ENCODE results near the gene TCF7L1. TPM values are rescaled to one million over a fixed set of nuclear protein-coding genes. Genes with fewer than 3 reads are reported as not detected.

Gene TCF7L1
- total RNA-seq, 2 experiments from 2014 or later = 0.07 TPM; not detected in 1

DNA sequence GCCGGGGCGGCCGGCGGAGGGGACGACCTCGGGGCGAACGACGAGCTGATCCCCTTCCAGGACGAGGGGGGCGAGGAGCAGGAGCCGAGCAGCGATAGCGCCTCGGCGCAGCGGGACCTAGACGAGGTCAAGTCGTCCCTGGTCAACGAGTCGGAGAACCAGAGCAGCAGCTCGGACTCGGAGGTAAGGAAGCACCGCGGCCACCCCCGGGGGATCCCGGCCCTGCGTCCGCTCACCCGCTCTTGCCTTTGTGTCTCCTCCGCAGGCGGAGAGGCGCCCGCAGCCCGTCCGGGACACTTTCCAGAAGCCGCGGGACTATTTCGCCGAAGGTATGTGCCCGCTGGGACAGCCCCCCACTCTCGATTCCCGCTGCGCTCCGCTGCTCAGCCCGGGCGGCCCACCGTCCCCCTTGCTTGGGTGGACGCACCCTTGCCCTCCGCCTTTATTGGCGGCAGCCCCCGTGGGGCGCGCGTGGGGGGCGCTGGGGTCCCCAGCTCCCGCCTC is 611 bp downstream of the TCF7L1 start:
- no peak for ATAC-seq
- intact Hi-C loops (cut with DNase I, micrococcal nuclease) = loop anchor here (2.0 to 5.0 kb wide), 3 partner anchors 153 to 207 kb away; no protein-coding TSS in a partner anchor
- H3K27me3 Mint-ChIP-seq = peaks cover 49% of the 10 kb centered on the region
- CTCF ChIA-PET = interaction anchor here (0.5 to 0.8 kb wide), 2 partner anchors 11 to 151 kb away, joined by 3 to 4 read pairs; no protein-coding TSS in a partner anchor
- peak overlapping the region; percentile 35 for H3K4me3 Mint-ChIP-seq
- H3K27ac Mint-ChIP-seq = no peak overlapping the region
- DNase-seq = peak; percentile 32
- no peaks in the 10 kb centered on the region for H3K36me3 Mint-ChIP-seq (ENCODE audit: low read depth)
- POLR2A ChIA-PET = no interaction called here
- H3K9me3 Mint-ChIP-seq (ENCODE audit: low read depth) = no peaks in the 10 kb centered on the region
- peaks cover 9% of the 10 kb centered on the region for H3K4me1 Mint-ChIP-seq

DNA sequence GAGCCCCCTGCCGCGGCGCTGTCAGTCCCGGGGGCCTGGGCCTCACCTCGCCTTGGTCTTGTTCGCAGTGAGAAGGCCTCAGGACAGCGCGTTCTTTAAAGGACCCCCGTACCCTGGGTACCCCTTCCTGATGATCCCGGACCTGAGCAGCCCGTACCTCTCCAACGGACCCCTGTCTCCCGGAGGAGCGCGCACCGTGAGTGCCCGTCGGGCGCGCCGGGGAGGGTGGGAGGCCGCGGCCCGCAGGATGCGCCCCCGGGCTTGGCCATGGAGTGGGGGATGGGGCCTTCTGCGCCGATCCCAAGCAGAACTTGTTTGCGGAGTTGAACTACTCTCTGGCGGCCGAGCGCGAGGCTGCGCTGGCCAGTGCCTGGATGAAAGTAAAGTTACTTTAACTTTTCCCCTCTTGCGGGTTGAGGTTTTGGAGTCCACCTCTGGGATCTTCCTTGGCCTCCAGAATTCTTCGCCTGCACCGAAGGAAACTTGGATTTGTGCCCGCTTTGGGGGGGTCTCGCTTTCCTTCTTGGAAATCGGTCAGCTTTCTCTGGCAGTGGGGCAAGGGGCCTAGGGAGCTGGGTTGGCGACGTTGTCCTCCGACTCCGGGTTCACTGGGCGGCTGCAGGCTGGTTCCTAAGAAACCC is 1.2 kb downstream of the TCF7L1 start:
- ATAC-seq (no peak), DNase-seq (peak; percentile 32)
- intact Hi-C loops (cut with DNase I, micrococcal nuclease) = loop anchor here (5.0 kb wide), 2 partner anchors 153 to 207 kb away; no protein-coding TSS in a partner anchor
- Mint-ChIP-seq H3K4me1 (peaks cover 9% of the 10 kb centered on the region), H3K36me3 (ENCODE audit: low read depth) (no peaks in the 10 kb centered on the region), H3K27ac (no peak overlapping the region), H3K4me3 (peak overlapping the region; percentile 18), H3K9me3 (ENCODE audit: low read depth) (no peaks in the 10 kb centered on the region), H3K27me3 (peaks cover 49% of the 10 kb centered on the region)
- ChIA-PET CTCF (interaction anchor here (0.8 to 1.3 kb wide), 4 partner anchors 143 to 427 kb away, joined by 4 to 6 read pairs (median 4); no protein-coding TSS in a partner anchor), POLR2A (no interaction called here)

DNA sequence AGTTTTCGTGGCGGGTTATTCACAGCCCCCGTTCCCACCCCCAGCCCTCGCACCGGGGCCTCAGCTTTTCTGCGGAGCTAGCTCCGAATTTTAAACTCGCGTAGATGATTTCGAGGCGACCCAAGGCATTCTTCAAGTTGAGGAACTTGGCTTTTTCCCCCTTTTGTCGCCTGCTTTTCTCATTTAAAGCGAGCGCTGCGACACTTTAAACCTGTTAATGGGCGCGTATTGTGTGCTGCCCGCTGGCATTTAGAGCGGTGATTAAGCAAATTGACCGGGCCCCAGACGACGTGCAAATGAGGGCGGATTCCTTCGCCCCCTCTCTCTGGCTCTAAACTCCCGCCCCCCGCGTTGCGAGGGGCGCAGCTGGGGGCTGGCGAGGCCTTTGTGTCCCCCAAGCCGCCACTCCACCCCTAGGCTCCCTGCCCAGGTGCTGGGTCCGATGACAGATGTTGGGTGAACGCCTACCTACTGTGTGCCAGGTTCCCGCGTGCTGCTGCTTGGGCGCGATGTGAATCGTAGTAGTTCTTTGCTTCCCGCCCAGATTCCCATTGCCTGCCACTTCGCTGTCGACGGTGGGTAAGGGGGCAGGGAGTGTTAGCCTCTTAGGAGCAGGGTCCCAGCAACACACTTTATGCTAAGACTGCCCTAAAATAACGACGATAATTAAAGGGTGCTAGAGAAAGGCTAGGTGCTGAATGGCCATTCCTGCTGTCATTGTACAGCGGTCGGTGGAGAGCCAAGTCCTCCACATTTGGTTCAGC is 1.9 kb downstream of the TCF7L1 start:
- Mint-ChIP-seq H3K9me3 (ENCODE audit: low read depth) (no peaks in the 10 kb centered on the region), H3K4me3 (peak overlapping the region; percentile 18), H3K4me1 (peaks cover 9% of the 10 kb centered on the region), H3K27ac (no peak overlapping the region), H3K36me3 (ENCODE audit: low read depth) (no peaks in the 10 kb centered on the region), H3K27me3 (peaks cover 53% of the 10 kb centered on the region)
- ATAC-seq (no peak), DNase-seq (peak; percentile 9)
- intact Hi-C loops (cut with DNase I, micrococcal nuclease) = loop anchor here (5.0 kb wide), 2 partner anchors 152 to 208 kb away; no protein-coding TSS in a partner anchor
- ChIA-PET CTCF (interaction anchor here (0.8 to 1.3 kb wide), 3 partner anchors 143 to 428 kb away, joined by 4 to 6 read pairs (median 4); no protein-coding TSS in a partner anchor), POLR2A (no interaction called here)

DNA sequence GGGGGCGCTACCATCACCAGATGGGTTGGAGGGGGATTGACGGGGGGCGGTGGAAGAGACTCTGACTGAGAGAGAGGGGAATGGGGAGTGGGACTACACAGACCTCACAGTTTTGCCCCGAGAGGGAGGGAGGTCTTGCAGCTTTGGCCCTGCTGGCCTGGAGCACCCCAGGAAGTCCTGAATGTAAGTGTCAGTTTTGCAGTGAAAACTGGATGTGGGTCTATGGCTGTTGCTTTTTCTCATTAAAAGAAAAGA is 2.4 kb downstream of the TCF7L1 start:
- no peak for ATAC-seq
- no peak overlapping the region for H3K4me3 Mint-ChIP-seq
- H3K27me3 Mint-ChIP-seq = peaks cover 51% of the 10 kb centered on the region
- H3K27ac Mint-ChIP-seq = no peak overlapping the region
- intact Hi-C loops (cut with DNase I, micrococcal nuclease) = no loop called here
- peaks cover 9% of the 10 kb centered on the region for H3K4me1 Mint-ChIP-seq
- ChIA-PET POLR2A (no interaction called here), CTCF (interaction anchor here (0.6 to 1.3 kb wide), 3 partner anchors 69 to 428 kb away, joined by 3 to 4 read pairs (median 3); no protein-coding TSS in a partner anchor)
- no peaks in the 10 kb centered on the region for H3K36me3 Mint-ChIP-seq (ENCODE audit: low read depth)
- no peaks in the 10 kb centered on the region for H3K9me3 Mint-ChIP-seq (ENCODE audit: low read depth)
- DNase-seq = no peak

DNA sequence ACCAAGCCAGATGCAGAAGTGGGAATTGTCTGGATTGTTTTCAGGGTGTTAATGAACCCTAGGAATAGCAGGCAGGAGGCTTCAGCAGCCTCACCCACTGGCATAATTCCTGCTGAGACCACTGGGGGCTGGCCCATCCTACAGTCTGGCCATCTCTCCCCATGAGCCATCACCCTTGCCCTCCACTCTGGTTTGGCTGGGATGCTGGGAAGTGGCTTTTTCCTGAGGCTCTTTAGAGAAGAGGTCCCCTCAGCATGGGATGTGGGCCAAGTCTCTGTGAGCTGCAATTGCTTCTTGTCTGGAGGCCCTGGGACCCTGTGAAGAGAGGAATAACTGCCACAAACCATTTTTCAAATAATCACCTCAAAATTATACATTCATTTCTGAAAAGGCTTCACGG is 4.0 kb downstream of the TCF7L1 start:
- no peak overlapping the region for H3K27ac Mint-ChIP-seq

DNA sequence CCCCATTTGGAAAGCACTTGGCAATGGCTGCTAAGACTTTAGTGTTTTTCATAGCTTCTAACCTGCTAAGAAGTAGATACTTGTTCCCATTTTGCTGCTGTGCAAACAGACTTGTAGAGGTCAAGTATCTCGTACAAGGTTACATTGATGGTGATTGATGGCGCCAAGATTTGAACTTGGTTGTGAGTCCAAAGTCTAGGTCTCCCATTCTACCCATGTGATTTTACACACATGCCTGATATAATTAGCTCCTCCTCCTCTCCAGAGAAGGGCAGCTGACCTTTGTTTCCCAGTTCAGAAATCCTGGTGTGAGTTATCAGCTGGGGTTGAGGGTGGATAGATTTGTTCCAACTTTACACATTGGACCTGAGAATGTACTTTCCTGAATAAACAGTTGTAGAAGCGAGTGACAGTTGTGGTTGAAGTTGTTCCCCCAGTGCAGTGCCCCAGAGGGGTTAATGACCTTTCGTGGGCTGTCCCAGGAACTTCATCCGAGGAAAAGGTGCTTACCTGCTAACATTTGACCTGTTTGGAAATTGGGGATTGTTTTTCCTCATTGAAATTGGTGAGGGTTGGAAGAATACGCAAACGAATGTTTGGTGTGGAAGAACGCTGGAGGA is 10.4 kb downstream of the TCF7L1 start:
- ATAC-seq (no peak), DNase-seq (no peak)
- Mint-ChIP-seq H3K36me3 (ENCODE audit: low read depth) (no peaks in the 10 kb centered on the region), H3K4me3 (no peak overlapping the region), H3K4me1 (no peaks in the 10 kb centered on the region), H3K27ac (no peak overlapping the region), H3K9me3 (ENCODE audit: low read depth) (no peaks in the 10 kb centered on the region), H3K27me3 (peaks cover 19% of the 10 kb centered on the region)
- POLR2A ChIA-PET = no interaction called here
- CTCF ChIA-PET = interaction anchor here (1.1 to 1.6 kb wide), 4 partner anchors 41 to 218 kb away, joined by 3 to 4 read pairs (median 3); no protein-coding TSS in a partner anchor
- intact Hi-C loops (cut with DNase I, micrococcal nuclease) = no loop called here

More for the DNA sequence above, 4.0 kb downstream of the TCF7L1 start:
- Mint-ChIP-seq H3K4me1 (peaks cover 7% of the 10 kb centered on the region), H3K27me3 (peaks cover 52% of the 10 kb centered on the region), H3K9me3 (ENCODE audit: low read depth) (no peaks in the 10 kb centered on the region), H3K36me3 (ENCODE audit: low read depth) (no peaks in the 10 kb centered on the region), H3K4me3 (no peak overlapping the region)
- ATAC-seq = no peak
- no peak for DNase-seq
- intact Hi-C loops (cut with DNase I, micrococcal nuclease) = no loop called here
- ChIA-PET CTCF (interaction anchor here (1.6 kb wide), 1 partner anchor 16 kb away, joined by 8 read pairs; no protein-coding TSS in a partner anchor), POLR2A (no interaction called here)

DNA sequence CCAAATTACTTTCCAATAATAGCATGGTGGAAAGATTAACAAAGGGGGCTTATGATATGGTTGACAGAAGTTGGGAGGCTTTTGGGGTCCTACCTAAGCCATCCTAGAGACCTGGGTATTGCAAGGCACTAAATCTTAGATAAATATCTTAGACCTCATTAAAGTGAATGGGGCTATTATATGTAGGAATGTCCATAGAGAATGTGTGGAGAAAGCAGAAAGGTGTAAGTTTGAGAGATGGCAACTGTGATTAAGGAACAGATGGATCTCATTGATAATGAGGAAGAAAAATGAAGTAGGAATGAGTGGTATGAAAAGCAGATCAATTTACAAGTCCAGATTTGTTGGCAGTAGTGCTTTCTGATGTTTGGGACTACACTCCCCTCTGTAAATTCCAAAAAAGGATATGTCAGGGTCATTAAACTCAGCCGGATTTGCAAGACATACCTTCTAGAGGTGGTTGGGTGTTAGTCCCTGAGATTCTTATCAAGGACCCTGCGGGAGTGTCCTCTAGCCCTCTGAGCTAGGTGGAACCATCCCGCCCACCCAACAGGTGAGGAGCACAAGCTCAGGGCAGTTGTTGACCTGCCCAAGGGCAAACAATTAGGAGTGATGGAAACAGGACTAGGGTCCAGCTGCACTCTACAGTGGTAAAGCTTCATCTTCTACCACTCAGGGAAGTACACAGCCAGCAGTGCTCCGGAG is 12.1 kb downstream of the TCF7L1 start:
- intact Hi-C loops (cut with DNase I, micrococcal nuclease) = no loop called here
- DNase-seq (no peak), ATAC-seq (no peak)
- H3K9me3 Mint-ChIP-seq (ENCODE audit: low read depth) = no peaks in the 10 kb centered on the region
- H3K27ac Mint-ChIP-seq = no peak overlapping the region
- CTCF ChIA-PET = interaction anchor here (0.5 kb wide), 1 partner anchor 311 kb away, joined by 3 read pairs; no protein-coding TSS in a partner anchor
- H3K4me3 Mint-ChIP-seq = no peak overlapping the region
- peaks cover 11% of the 10 kb centered on the region for H3K27me3 Mint-ChIP-seq
- no peaks in the 10 kb centered on the region for H3K36me3 Mint-ChIP-seq (ENCODE audit: low read depth)
- no peaks in the 10 kb centered on the region for H3K4me1 Mint-ChIP-seq
- POLR2A ChIA-PET = no interaction called here

DNA sequence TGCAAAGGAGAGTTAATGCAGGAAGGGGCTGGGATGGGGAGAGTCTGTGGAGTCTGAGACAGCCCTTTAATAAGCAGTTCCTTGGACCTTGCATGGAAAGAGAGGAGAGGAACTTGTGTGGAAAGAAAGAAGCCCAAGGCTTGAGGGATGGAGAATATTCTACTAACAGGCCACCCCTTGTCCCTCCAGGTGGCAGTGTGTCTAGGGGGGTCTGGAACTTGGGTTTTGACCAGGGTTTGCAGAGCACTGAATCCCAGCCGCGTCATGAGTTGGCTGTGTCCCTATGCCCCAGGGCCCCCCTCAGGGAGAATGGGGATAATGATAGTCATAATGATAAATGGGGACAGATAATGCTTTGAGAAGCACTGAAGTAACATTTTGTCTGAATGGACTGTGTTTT is 15.0 kb downstream of the TCF7L1 start:
- H3K4me1 Mint-ChIP-seq = no peaks in the 10 kb centered on the region
- no peak overlapping the region for H3K27ac Mint-ChIP-seq
- POLR2A ChIA-PET = no interaction called here
- H3K4me3 Mint-ChIP-seq = no peak overlapping the region
- no peak for DNase-seq
- H3K9me3 Mint-ChIP-seq (ENCODE audit: low read depth) = no peaks in the 10 kb centered on the region
- CTCF ChIA-PET = no interaction called here
- H3K27me3 Mint-ChIP-seq = peaks cover 2% of the 10 kb centered on the region
- H3K36me3 Mint-ChIP-seq (ENCODE audit: low read depth) = no peaks in the 10 kb centered on the region
- intact Hi-C loops (cut with DNase I, micrococcal nuclease) = no loop called here
- no peak for ATAC-seq

DNA sequence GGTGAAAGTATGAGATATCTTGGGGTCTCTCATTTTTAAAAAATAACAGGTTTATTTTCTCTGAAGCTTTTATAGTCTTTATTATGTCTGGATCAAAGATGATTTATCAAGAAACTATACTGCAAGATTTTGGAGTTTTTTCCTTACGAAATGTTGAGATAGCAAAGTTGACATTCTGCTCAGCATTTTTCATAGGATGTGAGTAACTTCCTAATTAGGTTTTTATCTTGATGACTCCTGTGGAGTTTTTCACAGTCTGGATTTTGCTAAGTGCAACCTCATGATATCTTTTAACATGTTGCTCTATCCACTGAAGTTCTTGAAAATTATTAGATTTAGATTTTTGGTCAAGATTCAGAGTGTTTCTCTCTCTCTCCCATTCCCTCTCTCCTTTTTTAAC is 17.8 kb downstream of the TCF7L1 start:
- Mint-ChIP-seq H3K27ac (no peak overlapping the region), H3K36me3 (ENCODE audit: low read depth) (no peaks in the 10 kb centered on the region)

DNA sequence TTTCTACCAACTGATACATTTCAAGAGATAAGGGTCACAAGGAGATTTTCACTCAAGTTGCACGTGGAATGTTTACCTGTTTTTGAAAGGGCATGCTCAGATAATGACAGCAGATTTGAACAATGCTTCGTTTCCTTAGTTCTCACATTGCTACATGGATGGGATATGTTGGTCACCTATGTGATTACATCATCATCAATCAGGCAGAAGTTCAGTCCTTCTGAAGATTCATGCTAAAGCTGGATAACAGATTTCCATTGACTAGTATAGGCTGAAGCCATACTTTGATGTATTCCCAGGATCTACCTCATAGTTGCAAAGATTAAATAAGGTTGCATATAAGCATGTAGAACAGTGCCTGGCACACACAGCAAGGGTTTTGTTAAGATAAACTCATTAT is 19.7 kb downstream of the TCF7L1 start:
- Mint-ChIP-seq H3K9me3 (ENCODE audit: low read depth) (no peaks in the 10 kb centered on the region), H3K4me1 (no peaks in the 10 kb centered on the region), H3K36me3 (ENCODE audit: low read depth) (no peaks in the 10 kb centered on the region), H3K27me3 (no peaks in the 10 kb centered on the region), H3K27ac (no peak overlapping the region), H3K4me3 (no peak overlapping the region)
- DNase-seq = no peak
- intact Hi-C loops (cut with DNase I, micrococcal nuclease) = no loop called here
- ChIA-PET POLR2A (no interaction called here), CTCF (no interaction called here)
- no peak for ATAC-seq

More for the DNA sequence above, 17.8 kb downstream of the TCF7L1 start:
- Mint-ChIP-seq H3K9me3 (ENCODE audit: low read depth) (no peaks in the 10 kb centered on the region), H3K4me1 (no peaks in the 10 kb centered on the region), H3K27me3 (no peaks in the 10 kb centered on the region), H3K4me3 (no peak overlapping the region)
- ChIA-PET POLR2A (no interaction called here), CTCF (interaction anchor here (1.2 kb wide), 1 partner anchor 212 kb away, joined by 4 read pairs; no protein-coding TSS in a partner anchor)
- DNase-seq (no peak), ATAC-seq (no peak)
- intact Hi-C loops (cut with DNase I, micrococcal nuclease) = no loop called here

DNA sequence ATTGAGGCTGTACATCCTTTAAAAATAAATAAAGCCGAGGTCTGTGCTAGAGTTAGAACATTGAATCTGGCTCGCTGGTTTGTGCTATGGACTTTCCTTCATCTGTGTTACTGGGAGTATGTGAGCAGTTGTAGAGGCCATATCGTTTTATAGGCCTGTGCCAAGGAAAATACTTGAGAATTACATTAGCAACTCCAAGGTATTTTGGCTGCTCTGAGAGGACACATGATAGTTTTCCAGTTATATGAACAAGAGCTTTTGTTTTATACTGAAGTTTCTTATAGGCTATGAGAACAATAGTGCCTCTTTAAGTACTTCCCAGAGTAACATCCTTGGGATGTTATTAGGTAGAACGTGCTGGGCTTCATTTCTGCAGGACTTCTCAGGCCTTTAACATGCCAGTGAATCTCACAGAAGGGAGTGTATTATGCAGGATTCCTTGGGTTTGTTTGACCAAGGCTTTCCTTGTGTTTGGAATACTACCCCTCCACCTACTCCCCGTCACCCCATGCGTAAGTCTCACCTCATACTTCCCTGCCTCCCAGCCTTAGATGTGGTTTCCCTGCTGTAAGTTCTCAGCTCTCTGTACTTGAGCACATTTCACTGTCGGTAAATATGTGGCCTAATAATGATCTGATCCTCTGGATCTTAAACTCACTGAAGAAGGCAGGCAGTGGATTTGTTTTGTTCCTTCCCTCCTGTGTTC is 21.0 kb downstream of the TCF7L1 start:
- intact Hi-C loops (cut with DNase I, micrococcal nuclease) = no loop called here
- H3K27ac Mint-ChIP-seq = no peak overlapping the region
- ATAC-seq = no peak
- POLR2A ChIA-PET = no interaction called here
- H3K27me3 Mint-ChIP-seq = no peaks in the 10 kb centered on the region
- no peaks in the 10 kb centered on the region for H3K4me1 Mint-ChIP-seq
- no peak overlapping the region for H3K4me3 Mint-ChIP-seq
- H3K9me3 Mint-ChIP-seq (ENCODE audit: low read depth) = no peaks in the 10 kb centered on the region
- DNase-seq = no peak
- no peaks in the 10 kb centered on the region for H3K36me3 Mint-ChIP-seq (ENCODE audit: low read depth)
- CTCF ChIA-PET = no interaction called here

Data from activated CD4-positive, alpha-beta T cell treated with anti-CD3 and anti-CD28 coated beads for 36 hours (primary cell).